ENCODE results near the gene DKK3.

DNA sequence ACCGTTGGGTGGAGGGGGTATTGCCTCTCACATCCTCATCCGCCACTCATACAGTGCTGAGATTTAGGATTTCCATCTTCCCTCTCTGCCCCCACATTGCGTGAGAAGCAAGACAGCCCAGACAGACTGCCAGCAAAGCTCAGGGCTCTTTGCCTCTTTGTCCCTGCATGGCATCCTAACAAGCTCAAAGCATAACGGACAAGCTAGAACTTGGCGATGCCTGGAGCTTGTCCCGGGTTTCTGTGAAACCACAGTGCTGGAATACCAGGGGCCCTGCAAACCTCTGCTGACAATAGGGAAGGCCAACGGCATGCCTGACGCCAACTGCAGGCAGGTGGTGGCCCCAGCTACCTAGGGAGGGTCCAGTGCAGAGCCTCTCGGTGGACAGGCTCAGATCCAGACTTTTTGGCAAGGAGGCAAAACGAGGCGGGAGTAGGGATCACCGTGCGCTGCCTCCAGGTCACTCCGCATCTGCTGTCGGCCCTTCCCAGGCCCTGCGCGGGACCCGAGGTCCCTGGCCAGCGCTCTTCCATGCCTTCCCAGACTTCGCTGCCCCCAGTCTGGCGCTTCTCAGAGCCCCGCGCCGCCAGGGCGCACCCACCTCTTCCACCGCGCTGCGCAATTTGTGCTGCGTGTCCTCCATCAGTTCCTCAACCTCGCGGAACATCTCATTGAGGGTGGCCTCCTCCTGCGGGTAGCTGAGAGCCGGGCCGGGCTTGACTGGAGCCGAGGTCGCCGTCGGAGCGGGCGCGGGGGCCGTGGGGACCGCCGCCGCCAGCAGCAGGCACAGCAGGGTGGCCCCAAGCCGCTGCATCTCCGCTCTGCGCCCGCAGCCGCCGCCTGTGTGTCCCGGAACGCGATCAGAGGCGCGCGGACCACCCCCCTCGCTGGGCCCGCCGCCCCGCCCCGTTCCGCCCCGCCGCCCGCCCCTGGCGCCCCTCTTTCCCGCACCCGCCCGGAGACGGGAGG, at the start of gene DKK3:
- TF ChIP-seq, protein P1, sequence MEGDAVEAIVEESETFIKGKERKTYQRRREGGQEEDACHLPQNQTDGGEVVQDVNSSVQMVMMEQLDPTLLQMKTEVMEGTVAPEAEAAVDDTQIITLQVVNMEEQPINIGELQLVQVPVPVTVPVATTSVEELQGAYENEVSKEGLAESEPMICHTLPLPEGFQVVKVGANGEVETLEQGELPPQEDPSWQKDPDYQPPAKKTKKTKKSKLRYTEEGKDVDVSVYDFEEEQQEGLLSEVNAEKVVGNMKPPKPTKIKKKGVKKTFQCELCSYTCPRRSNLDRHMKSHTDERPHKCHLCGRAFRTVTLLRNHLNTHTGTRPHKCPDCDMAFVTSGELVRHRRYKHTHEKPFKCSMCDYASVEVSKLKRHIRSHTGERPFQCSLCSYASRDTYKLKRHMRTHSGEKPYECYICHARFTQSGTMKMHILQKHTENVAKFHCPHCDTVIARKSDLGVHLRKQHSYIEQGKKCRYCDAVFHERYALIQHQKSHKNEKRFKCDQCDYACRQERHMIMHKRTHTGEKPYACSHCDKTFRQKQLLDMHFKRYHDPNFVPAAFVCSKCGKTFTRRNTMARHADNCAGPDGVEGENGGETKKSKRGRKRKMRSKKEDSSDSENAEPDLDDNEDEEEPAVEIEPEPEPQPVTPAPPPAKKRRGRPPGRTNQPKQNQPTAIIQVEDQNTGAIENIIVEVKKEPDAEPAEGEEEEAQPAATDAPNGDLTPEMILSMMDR (IDR thresholded peaks at IDR 0.05; ENCODE audit: insufficient read depth, low read length, poor library complexity, severe bottlenecking) = no peak
- no peak for TF ChIP-seq EZH2phosphoT487 (conservative IDR thresholded peaks at IDR 0.05; ENCODE audit: low read length)
